Peyer's patch (tissue), 4 donors: Measurements from ENCODE around the gene ASIC5.

Experiments
- CTCF ChIP-seq, 6 experiments: fragments of 450-650 bp in 4 of 6; fragments of 200-600 bp in 2 of 6; sonication (generic) in 1 of 6; IDR thresholded peaks; one replicate each; pipeline ENCODE4 v1.5.1; 2017 to 2019; ENCODE audit warnings: antibody characterized with exemption in 6 of 6, mild to moderate bottlenecking in 3 of 6, moderate library complexity in 1 of 6
- POLR2A ChIP-seq, 2 donors: fragments of 450-650 bp; IDR thresholded peaks; one replicate each; pipeline ENCODE4 v1.5.1; 2017; ENCODE audit warnings: antibody characterized with exemption in 2 of 2, mild to moderate bottlenecking in 2 of 2, moderate library complexity in 2 of 2

- TF ChIP-seq CTCF (IDR thresholded peaks at IDR 0.05) (no peak), POLR2A (IDR thresholded peaks at IDR 0.05) (no peak)
Measured at GRCh38 chr4:155802190-155802959, 63.7 kb downstream of the ASIC5 start.
